GM18498 (cell line): ENCODE results near the gene TENM3.
"Not testable (repeated sequence)": the region's sequence is repeated elsewhere in the genome, so short reads cannot be mapped to it uniquely, and the experiment has no call there.

Source experiments
- ATAC-seq: cut with Tn5 transposase; IDR thresholded peaks from one replicate; pipeline ENCODE4 v1.9.1; 2021; ENCODE audit warnings: mild to moderate bottlenecking, moderate library complexity; ENCODE audit not compliant: unreplicated experiment

TENM3 gene

GRCh38 chr4:182227611-182228010 is 15.6 kb upstream of the TENM3 start:
- no peak for ATAC-seq

- ATAC-seq, result no peak
Observed at GRCh38 chr4:182228991-182229577, 14.1 kb upstream of the TENM3 start.

GRCh38 chr4:182230256-182230655 is 12.9 kb upstream of the TENM3 start:
- no peak for ATAC-seq

DNA sequence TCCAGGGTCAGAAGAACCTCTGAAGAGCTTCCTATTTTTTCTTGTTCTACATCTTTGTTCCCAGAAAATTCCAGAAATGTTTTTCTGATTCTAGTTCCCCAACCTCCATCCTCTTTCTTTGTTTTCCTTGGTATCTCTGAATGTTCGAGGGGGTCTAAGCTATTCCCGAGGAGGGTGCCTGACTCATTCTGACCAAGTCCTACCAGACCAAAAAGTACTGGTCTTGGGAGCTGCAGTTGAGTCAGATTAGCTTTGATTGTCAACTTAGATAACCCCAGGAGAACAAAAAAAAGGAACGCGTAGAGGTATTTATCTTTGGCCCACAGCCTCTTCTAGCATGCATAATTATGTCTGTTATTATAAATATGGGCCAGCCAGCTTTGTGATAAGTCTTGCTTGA is 12.1 kb upstream of the TENM3 start:
- ATAC-seq, result no peak

GRCh38 chr4:182231496-182231895 is 11.7 kb upstream of the TENM3 start:
- no peak for ATAC-seq

- ATAC-seq, result no peak
Observed at GRCh38 chr4:182233310-182234090, 9.7 kb upstream of the TENM3 start.

DNA sequence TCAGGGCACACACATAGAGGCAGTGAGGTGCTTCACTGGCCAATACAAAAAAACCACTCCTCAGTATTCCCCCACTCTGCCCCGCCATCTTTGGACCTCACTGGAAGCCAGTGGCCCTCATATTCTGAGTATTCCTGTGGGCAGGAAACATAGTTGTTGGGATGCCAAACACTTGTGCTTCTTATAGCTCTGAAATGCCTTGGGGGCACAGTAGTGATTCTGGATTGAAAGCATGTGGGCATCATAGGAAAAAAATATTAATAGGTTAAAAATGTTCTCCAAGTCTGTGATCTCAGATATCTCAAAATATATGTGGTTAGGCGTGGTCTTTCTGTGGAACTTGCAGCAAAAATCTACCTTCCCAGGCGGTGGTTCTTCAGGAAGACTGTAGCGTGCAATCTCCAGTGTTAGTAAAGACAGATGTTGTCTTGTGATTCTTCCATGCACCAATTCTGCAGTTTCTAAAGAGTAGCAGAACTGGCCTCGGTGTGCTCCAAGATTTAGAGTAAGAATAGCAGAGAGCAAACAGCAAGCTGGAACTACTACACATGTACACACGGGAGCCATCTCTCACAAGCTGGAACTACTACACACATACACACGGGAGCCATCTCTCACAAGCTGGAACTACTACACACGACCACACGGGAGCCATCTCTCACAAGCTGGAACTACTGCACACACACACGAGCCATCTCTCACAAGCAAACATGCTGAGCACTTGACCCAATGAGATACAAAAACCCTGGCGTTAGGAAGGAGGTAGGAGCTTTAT is 8.0 kb upstream of the TENM3 start:
- no peak for ATAC-seq

DNA sequence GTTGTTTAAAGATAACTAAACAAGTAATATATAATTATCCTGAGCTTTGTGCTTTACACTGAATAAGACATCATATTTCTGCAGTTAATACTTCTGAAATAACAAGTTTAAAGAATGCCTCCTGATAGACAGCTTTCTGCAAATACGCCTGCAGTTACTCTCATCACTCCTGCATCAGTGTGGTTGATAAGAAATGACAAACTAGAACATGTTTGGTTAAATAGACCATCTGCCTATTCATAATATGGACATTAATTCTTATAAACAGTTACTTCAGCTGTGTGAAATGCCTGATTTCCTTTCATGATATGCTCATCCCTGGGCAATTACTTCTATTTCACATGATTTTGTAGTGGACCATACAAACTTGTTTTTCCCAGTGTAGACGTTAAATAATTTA is 7.0 kb upstream of the TENM3 start:
- no peak for ATAC-seq

DNA sequence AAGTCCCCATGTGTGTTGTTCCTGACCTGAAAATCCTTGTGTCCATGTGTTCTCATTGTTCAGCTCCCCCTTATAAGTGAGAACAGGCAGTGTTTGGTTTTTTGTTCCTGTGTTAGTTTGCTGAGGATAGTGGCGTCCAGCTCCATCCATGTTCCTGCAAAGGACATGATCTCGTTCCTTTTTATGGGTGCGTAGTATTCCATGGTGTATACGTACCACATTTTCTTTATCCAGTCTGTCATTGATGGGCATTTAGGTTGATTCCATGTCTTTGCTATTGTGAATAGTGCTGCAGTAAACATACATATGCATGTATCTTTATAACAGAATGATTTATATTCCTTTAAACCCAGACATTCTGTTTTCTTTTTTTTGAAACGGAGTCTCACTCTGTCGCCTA is 6.2 kb upstream of the TENM3 start:
- not testable (repeated sequence) for ATAC-seq

- ATAC-seq, result no peak
Observed at GRCh38 chr4:182238355-182238931, 4.8 kb upstream of the TENM3 start.

- no peak for ATAC-seq
Observed at GRCh38 chr4:182240161-182241130, 2.8 kb upstream of the TENM3 start.

- ATAC-seq, result not testable (repeated sequence)
Observed at GRCh38 chr4:182242260-182242659, 942 bp upstream of the TENM3 start.

DNA sequence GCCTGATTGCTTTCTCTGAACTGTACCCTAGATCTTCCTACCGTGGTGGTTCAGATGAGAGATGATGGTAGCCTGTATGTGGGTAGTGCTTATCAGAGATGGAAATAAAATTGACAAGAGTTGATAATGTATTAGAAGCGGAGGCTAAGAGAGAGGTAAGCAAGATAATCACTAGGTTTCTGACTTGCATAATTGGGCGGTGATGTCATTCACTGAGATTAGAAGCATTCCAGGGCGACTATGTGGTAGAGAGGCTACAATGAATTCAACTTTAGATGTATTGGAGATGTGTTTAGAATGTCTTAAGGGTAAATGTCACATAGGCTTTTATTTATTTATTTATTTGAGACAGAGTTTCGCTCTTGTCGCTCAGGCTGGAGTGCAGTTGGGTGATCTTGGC is 415 bp upstream of the TENM3 start:
- ATAC-seq, result no peak

- no peak for ATAC-seq
Observed at GRCh38 chr4:182245041-182245440, 1.8 kb downstream of the TENM3 start.

DNA sequence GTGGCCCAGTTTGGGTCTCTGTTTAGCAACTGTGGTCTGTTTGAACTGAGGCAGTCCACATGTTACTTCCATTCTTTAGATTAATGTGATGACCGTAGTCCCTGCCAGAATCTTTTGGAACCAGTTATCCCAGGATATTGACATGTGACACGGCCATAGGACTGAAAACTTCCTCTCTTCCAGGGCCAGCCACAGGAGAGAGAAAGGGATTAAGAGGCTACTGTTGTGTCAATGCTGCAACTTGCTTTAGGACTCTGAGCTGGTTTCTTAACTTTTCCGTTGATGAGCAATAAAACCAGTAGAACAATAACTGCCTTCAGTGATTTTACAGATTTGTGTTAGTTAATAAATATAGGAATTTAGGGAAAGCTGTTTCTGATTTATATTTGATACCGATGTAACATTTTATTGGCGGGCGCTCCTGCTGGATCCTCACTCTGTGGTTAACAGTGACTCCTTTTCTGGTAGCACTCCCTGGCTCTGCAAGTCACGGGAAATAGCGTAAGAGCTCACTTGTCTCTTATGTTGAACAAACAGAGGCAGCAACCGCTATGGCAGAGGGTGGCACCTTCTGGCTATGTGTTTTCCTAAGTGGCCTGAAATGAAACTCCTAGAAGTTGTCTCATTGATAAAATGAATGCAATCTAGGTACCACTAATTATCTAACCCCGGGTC is 2.5 kb downstream of the TENM3 start:
- ATAC-seq, result no peak

DNA sequence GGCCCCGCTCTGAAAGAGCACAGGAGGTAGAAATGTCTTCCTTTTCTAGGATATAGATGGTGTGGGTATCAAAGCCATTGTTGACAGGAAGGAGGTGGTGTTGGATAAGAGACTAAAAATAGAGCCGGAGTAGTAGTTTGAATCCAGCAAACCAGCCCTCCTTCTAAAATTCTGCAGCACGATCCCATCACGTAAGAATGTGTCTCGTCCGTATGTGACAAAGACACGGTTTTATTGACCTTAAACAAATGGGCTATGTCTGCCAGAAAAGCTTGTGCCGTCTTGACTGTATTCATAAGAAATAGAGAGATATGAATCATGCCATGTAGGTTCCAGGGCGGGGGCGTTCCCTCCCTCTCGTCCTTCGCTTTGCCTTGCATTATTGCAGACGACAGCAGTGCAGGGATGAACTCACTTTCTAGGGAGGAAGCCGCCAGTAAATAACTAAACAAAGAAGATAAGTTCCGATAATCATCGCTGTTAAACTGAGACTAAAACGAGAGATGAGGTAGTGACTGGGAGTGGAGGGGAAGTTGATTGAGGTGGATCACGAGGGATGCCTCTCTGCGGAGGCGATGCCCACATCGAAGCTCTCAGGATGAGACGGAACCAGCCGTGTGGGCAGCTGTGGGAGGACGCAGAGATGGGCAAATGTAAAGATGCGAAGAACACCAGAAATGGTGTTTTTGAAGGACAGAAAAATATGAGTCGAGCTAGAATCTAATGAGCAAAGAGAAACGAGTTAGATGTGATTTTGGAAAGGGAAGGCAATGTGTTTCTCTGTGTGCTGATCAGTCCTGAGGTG is 3.4 kb downstream of the TENM3 start:
- no peak for ATAC-seq

DNA sequence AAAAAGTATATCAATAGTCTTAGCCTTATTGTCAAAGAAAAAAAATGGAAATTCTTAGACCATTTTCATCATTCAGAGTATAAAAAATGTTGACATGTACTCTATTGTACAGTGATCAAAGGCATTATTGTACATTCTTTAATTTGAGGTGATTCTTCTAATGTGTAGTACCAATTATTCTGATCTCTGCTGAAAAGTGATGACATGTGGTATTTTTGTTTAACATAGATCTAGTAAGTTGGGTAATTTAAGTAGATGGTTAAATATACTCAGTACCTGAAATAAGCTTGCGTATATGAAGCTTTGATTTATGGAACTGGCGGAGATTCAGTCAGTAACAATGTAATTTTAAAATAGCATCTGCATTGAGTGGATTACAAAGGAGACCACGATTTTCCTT is 5.1 kb downstream of the TENM3 start:
- no peak for ATAC-seq

- no peak for ATAC-seq
Observed at GRCh38 chr4:182250446-182250845, 7.2 kb downstream of the TENM3 start.

DNA sequence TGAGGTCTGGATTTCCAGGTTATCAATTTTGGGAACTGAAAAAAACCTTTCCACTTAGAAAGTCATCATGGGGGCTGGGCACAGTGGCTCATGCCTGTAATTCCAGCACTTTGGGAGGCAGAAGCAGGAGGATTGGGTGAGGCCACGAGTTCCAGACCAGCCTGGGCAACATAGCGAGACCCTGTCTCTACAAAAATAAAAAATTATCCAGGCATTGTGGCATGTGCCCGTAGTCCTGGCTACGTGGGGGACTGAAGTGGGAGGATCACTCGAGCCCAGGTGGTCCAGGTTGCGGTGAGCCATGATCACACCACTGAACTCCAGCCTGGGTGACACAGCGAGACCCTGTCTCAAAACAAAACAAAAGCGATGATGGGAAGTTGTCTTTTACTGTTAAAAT is 7.9 kb downstream of the TENM3 start:
- no peak for ATAC-seq
